Islet of Langerhans (tissue), 1 donor: ENCODE results near the gene FIZ1.
"Not testable (repeated sequence)": the region's sequence is repeated elsewhere in the genome, so short reads cannot be mapped to it uniquely, and the experiment has no call there.

Source experiments
- FAIRE-seq: peaks from one replicate; lab custom pipeline; 2011; peaks lifted over from hg19 to GRCh38; lab: Jason Lieb, UNC

FIZ1 gene

GRCh38 chr19:55592391-55593090, 6.8 kb downstream of the FIZ1 start:
- no peak for FAIRE-seq

GRCh38 chr19:55591555-55591954, 7.8 kb downstream of the FIZ1 start:
- no peak for FAIRE-seq

GRCh38 chr19:55590617-55591016, 8.7 kb downstream of the FIZ1 start:
- no peak for FAIRE-seq

GRCh38 chr19:55590109-55590508, 9.2 kb downstream of the FIZ1 start:
- FAIRE-seq: no peak

- FAIRE-seq: no peak
Measured at GRCh38 chr19:55588738-55589137, 10.6 kb downstream of the FIZ1 start.

- peak; percentile 65 for FAIRE-seq
Measured at GRCh38 chr19:55586976-55587668, 12.2 kb downstream of the FIZ1 start.

- no peak for FAIRE-seq
Measured at GRCh38 chr19:55585658-55586339, 13.5 kb downstream of the FIZ1 start.

- FAIRE-seq: no peak
Measured at GRCh38 chr19:55584871-55585270, 14.4 kb downstream of the FIZ1 start.

GRCh38 chr19:55583897-55584296, 15.4 kb downstream of the FIZ1 start:
- FAIRE-seq: not testable (repeated sequence)

GRCh38 chr19:55582284-55582683, 17.0 kb downstream of the FIZ1 start:
- FAIRE-seq: not testable (repeated sequence)

- peak; percentile 30 for FAIRE-seq
Measured at GRCh38 chr19:55581823-55582223, 17.5 kb downstream of the FIZ1 start.

GRCh38 chr19:55581145-55581822, 18.0 kb downstream of the FIZ1 start:
- no peak for FAIRE-seq

- no peak for FAIRE-seq
Measured at GRCh38 chr19:55580628-55581144, 18.6 kb downstream of the FIZ1 start, which contains the start of gene ZNF579. Gene ZNF579 (minus strand): TSS chr19:55580848. CDS start chr19:55579639, 1,209 bp downstream.

- FAIRE-seq: no peak
Measured at GRCh38 chr19:55579766-55580621, 19.3 kb downstream of the FIZ1 start.

GRCh38 chr19:55578761-55579747, 20.3 kb downstream of the FIZ1 start:
- no peak for FAIRE-seq

- no peak for FAIRE-seq
Measured at GRCh38 chr19:55578031-55578760, 21.1 kb downstream of the FIZ1 start.

- no peak for FAIRE-seq
Measured at GRCh38 chr19:55576746-55577145, 22.6 kb downstream of the FIZ1 start.

- not testable (repeated sequence) for FAIRE-seq
Measured at GRCh38 chr19:55573929-55574328, 25.4 kb downstream of the FIZ1 start.

GRCh38 chr19:55569477-55569876, 29.8 kb downstream of the FIZ1 start:
- FAIRE-seq: not testable (repeated sequence)
